GM12872 (cell line): ENCODE results near the gene ABCB9.

Source experiments
- TF ChIP-seq, protein P1 (sequence below): IDR thresholded peaks from 3 replicates; pipeline ENCODE4 v1.5.1; 2011; ENCODE audit warnings: low read depth, mild to moderate bottlenecking, low read length, moderate library complexity; ENCODE audit not compliant: insufficient read depth

Gene ABCB9

DNA sequence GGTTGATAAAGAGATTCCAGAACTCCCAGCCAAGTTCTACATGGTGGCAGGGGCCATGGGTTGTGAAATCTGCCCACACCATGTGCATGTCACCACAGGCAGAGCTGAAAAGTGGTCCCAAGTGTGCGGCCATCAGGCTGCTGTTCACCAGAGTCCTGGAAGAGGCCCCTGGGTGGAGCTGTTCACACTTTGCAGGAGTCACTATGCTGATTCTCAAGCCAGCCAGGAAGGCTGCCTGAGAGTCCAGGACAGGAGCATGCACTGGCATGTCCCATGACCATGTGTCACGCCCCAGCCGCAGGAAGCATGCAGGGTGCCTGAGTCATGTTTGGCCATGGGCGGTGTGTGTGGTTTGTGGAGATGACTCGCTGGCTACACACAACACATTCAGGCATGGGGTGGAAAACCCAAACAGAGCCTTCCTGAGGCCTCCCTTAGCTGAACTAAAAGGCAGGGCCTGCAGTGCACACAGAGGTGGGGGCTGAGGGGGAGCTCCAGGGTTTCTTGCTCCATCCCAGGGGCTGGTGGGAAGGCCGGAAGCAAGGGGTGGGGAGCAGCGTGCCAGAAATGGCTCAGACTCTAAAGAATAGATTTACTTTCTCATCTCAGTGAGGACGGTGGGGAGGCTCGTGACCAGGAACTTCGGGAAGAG, 19.4 kb downstream of the ABCB9 start:
- TF ChIP-seq, protein P1, sequence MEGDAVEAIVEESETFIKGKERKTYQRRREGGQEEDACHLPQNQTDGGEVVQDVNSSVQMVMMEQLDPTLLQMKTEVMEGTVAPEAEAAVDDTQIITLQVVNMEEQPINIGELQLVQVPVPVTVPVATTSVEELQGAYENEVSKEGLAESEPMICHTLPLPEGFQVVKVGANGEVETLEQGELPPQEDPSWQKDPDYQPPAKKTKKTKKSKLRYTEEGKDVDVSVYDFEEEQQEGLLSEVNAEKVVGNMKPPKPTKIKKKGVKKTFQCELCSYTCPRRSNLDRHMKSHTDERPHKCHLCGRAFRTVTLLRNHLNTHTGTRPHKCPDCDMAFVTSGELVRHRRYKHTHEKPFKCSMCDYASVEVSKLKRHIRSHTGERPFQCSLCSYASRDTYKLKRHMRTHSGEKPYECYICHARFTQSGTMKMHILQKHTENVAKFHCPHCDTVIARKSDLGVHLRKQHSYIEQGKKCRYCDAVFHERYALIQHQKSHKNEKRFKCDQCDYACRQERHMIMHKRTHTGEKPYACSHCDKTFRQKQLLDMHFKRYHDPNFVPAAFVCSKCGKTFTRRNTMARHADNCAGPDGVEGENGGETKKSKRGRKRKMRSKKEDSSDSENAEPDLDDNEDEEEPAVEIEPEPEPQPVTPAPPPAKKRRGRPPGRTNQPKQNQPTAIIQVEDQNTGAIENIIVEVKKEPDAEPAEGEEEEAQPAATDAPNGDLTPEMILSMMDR, result peak; percentile 38; the same call in 1 of the 3 replicates

DNA sequence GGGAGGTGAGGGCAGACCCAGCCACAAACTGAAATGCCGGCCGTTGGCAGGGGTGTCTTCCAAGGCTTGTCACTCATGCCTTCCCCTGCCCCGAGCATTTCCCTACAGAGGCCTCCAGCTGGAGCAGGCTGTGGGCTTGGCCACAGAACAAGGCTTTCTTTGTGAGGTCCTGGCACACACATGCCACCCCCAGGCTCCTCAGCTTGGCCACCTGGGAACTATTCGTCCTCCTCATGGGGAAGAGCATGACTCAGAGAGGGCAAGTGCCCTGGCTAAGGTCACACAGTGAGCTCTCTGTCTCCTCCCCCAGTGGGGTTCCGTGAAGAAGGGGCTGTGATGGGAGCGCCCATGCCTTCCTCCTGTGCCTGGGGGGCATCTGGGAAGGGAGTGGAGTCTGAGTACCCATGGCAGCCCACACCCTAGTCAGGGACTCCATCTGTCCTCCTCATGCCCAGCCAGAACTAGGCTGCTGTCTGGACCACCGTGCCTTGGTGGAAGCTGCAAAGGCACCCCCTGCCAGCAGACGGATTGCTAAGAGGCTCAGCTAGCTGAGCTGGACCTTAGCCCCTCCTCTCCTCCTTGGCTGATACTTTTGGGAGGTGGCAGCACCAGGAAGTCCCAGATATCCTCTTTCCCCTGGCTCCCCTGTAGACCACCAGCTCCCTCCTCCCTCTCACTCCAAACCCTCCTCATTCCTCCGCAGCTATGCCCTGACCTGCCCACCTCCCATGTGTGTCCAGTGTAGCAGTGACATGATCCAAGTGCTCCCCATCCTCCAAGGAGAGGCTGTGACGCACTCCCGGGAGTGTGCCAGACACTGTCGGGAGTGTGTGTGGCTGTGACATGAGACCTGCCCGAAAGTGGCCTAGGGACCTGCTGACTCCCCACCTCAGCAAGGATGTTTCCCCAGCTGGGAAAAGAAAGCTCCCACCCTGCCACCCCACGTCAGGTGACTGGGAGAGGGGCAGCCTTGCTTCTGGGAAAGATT, 21.4 kb downstream of the ABCB9 start:
- TF ChIP-seq, protein P1, result no peak

DNA sequence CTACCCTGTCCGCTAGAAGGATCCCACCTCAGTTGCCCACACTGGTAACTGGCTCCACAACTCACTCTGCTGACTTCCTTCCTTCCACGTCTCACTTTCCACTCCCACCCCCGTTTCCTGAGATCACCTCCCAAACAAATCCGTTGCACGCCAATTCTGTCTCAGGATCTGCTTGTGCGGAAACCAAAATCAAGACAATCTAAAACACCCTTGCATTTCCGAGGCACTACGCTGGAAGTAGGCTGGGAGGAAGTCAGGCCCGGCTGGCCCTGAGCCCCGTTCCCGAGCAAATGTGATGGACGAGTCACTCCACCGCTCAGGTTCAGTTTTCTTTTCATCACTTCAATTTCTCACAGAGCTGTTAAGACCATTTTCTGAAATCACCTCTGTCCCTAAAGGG, 23.1 kb downstream of the ABCB9 start:
- TF ChIP-seq, protein P1, result no peak

DNA sequence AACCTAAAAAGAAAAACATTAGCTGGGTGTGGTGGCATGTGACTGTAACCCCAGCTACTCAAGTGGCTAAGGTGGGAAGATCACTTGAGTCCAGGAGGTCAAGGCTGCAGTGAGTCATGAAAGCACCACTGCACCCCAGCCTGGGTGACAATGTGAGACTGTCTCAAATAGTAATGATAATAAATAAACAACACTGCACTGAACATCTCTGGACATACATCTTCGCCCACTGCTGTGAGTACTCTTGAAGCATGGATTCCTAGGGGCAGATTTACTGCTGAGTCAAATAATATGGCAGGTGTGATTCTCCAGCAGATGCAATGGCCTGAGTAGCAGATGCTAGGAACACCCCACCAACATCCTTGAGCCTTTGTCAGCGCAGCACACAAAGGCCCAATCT, 23.6 kb downstream of the ABCB9 start:
- TF ChIP-seq, protein P1, result no peak

DNA sequence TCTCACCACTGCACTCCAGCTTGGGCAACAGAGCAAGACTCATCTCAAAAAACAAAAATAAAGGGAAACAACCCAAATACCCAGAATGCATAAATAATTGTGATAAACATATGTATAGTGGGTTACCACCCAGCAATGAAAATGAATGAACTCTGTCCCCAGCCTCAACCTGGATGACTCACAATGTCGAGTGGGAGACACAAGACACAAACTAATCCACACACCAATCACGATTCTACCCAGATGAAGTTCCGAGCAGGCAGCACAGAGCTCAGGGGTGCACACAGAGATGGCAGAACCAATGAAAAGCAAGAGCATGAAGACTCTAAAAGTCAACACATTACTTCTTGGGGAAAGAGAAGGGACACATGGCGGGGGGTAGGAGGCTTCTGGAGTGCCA, 27.1 kb downstream of the ABCB9 start:
- TF ChIP-seq, protein P1, result no peak

DNA sequence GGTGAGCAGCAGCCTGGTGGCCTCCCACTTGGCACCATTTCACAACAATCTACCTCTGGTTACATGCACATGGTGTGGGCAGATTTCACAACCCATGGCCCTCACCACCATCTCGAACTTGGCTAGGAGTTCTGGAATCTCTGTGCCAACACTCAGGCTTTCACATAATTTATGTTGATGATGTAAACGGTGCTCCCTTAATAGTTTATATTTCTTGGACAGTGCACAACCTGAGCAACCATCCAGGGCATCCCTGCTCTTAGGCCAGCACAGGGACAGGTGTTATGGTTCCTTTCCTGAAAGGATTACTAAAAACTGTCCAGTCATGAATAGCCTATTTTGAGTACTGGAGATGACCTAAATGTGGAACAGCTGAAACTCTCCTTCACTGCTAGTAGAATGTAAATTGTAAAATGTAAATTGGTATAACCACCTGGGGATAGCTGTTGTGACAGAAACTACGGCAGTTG, 28.6 kb downstream of the ABCB9 start:
- TF ChIP-seq, protein P1, result no peak

DNA sequence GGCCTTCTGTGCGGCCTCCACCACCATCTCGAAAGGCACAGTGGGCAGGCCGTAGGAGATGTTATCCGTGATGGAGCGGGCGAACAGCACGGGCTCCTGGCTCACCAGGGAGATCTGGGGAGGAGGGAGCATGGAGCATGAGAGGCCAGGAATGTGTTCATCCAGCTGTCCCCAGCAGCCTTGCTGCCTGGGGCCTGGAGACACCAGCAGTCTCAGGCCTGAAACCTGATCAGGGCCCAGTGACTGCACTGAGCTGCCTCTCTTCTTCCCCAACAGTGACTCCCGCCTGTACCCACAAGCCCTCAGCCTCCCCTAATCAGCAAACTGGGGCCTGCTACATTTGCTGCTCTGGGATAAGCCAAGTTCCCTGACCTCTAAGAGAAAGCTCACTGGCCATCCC, 30.9 kb downstream of the ABCB9 start:
- TF ChIP-seq, protein P1, result no peak
